GM12878 (cell line): ENCODE measurements around the gene PPP6R2. TPM values are rescaled to one million over a fixed set of nuclear protein-coding genes. Genes with fewer than 3 reads are reported as not detected.

Experiments
- ATAC-seq: fragments of 200-7000 bp; cut with Tn5 transposase; 3 replicates; pipeline ENCODE4 v1.9.1; 2020; ENCODE audit warnings: mild to moderate bottlenecking, moderate library complexity
- BruUV-seq: library from RNA; stranded (reverse); fragments of 400-500 nt; replicated peaks from 2 replicates; lab custom pipeline; 2021; lab: Mats Ljungman, UMichigan
- CTCF ChIA-PET: fragments of 300-600 bp; sonication (Branson Sonifier 250); formaldehyde crosslinking; extraction: SDS; loops from one replicate; lab custom pipeline; 2021; ENCODE audit warnings: inconsistent platforms; lab: Yijun Ruan, JAX
- POLR2A ChIA-PET: fragments of 350-600 bp; formaldehyde crosslinking; extraction: SDS; loops from one replicate; lab custom pipeline; 2021; ENCODE audit warnings: inconsistent platforms; lab: Charles Lee
- RAD21 ChIA-PET: fragments of 300-600 bp; sonication (Branson Sonifier 250); formaldehyde crosslinking; loops from one replicate; lab custom pipeline; 2023; ENCODE audit warnings: antibody characterized with exemption; ENCODE audit not compliant: unreplicated experiment; lab: Charles Lee
- SMC1A ChIA-PET: fragments of 300-600 bp; sonication (Branson Sonifier 250); formaldehyde crosslinking; loops from one replicate; lab custom pipeline; 2023; ENCODE audit not compliant: unreplicated experiment, uncharacterized antibody; lab: Charles Lee
- DNase-seq: peaks from one replicate; pipeline ENCODE4 v3.0.0-alpha.2; 2011; ENCODE audit warnings: low read depth, low spot score
- FAIRE-seq: peaks from 3 replicates; lab custom pipeline; 2011; peaks lifted over from hg19 to GRCh38; lab: Jason Lieb, UNC
- H2AFZ ChIP-seq: 2 replicates; pipeline ENCODE4 v1.6.0; 2011; ENCODE audit warnings: low read depth, low read length, control low read depth; ENCODE audit not compliant: control insufficient read depth
- H3K27ac ChIP-seq: 2 replicates; pipeline ENCODE4 v1.5.1; 2011; ENCODE audit warnings: control low read depth; ENCODE audit not compliant: control insufficient read depth, insufficient read depth
- H3K27me3 ChIP-seq, 2 experiments: replicated peaks in 1 of 2; 2 replicates each; pipeline versions ENCODE4 v1.6.0 to v1.6.1; 2011; ENCODE audit warnings: low read length in 1 of 2; ENCODE audit not compliant: control insufficient read depth in 2 of 2, insufficient read depth in 2 of 2
- H3K36me3 ChIP-seq, 2 experiments: 2 replicates each; pipeline ENCODE4 v1.5.1; 2011; ENCODE audit warnings: low read length in 1 of 2; ENCODE audit not compliant: control insufficient read depth in 2 of 2, insufficient read depth in 2 of 2
- H3K4me1 ChIP-seq: 2 replicates; pipeline ENCODE4 v1.6.1; 2011; ENCODE audit warnings: mild to moderate bottlenecking, low read length, moderate library complexity, mixed read lengths; ENCODE audit not compliant: control insufficient read depth, insufficient read depth
- H3K4me2 ChIP-seq: 2 replicates; pipeline ENCODE4 v1.6.0; 2011; ENCODE audit warnings: control low read depth; ENCODE audit not compliant: control insufficient read depth, insufficient read depth
- H3K4me3 ChIP-seq: fragments of 200-600 bp; sonication (generic); 2 replicates; pipeline ENCODE4 v1.5.1; 2016
- H3K79me2 ChIP-seq: 2 replicates; pipeline ENCODE4 v1.6.0; 2011; ENCODE audit warnings: low read length; ENCODE audit not compliant: control insufficient read depth, insufficient read depth
- H3K9ac ChIP-seq: 2 replicates; pipeline ENCODE4 v1.8.0; 2011; ENCODE audit warnings: low read length, control low read depth, mixed read lengths; ENCODE audit not compliant: control insufficient read depth, insufficient read depth
- H3K9me3 ChIP-seq: replicated peaks from 3 replicates; pipeline ENCODE4 v1.5.1; 2011; ENCODE audit warnings: mild to moderate bottlenecking, low read length; ENCODE audit not compliant: control insufficient read depth, insufficient read depth
- H4K20me1 ChIP-seq: 2 replicates; pipeline ENCODE4 v1.6.0; 2011; ENCODE audit not compliant: control insufficient read depth, insufficient read depth
- CBX3 ChIP-seq: fragments of 200-600 bp; sonication (generic); IDR thresholded peaks from 2 replicates; pipeline ENCODE4 v1.6.1; 2016; ENCODE audit warnings: low read depth, borderline replicate concordance
- JUND ChIP-seq: IDR thresholded peaks from 2 replicates; pipeline ENCODE4 v1.6.1; 2012; ENCODE audit warnings: low read depth, mild to moderate bottlenecking, low read length, improper control_type of control experiment, moderate library complexity
- PAX8 ChIP-seq: fragments of 450-650 bp; IDR thresholded peaks from 2 replicates; pipeline ENCODE4 v1.6.1; 2017; ENCODE audit warnings: mild to moderate bottlenecking, moderate library complexity
- PRDM15 ChIP-seq: fragments of 450-650 bp; formaldehyde crosslinking; IDR thresholded peaks from 2 replicates; pipeline ENCODE4 v1.4.0; 2020; ENCODE audit warnings: mild to moderate bottlenecking, moderate library complexity
- RB1 ChIP-seq: fragments of 450-650 bp; formaldehyde crosslinking; IDR thresholded peaks from 2 replicates; pipeline ENCODE4 v1.6.1; 2017; ENCODE audit warnings: mild to moderate bottlenecking, borderline replicate concordance
- SIN3A ChIP-seq: IDR thresholded peaks from 2 replicates; pipeline ENCODE4 v1.6.1; 2012; ENCODE audit warnings: low read depth, low read length, improper control_type of control experiment
- ZNF592 ChIP-seq: fragments of 450-650 bp; IDR thresholded peaks from 2 replicates; pipeline ENCODE4 v1.6.1; 2017; ENCODE audit warnings: mild to moderate bottlenecking, moderate library complexity
- WGBS: methylation state at CpG from one replicate; pipeline ENCODE4 v1.1.6; 2016; ENCODE audit warnings: low lambda C conversion rate; ENCODE audit not compliant: insufficient replicate concordance, insufficient coverage; ENCODE audit errors: missing lambda C conversion rate; 5-methylcytosine and 5-hydroxymethylcytosine counted together
- in situ Hi-C: fragments of 300-500 bp; cut with MboI; formaldehyde crosslinking; loops from 9 replicates; pipeline ENCODE4 v1.14.3; 2018; ENCODE audit warnings: mixed read lengths
- intact Hi-C: fragments of 100-400 bp; cut with micrococcal nuclease; formaldehyde crosslinking; loops from one replicate; pipeline ENCODE4 v1.14.2; 2022; ENCODE audit not compliant: unreplicated experiment
- polyA plus RNA-seq, 11 experiments: library from polyadenylated mRNA; depleted of rRNA in 4 of 11; unstranded in 6 of 11; stranded (reverse) in 5 of 11; fragments of >200 nt; fragmentation: Nextera tagmentation in 4 of 11; fragmentation: Illumina TruSeq in 1 of 11; extraction: Ambion mirVana in 4 of 11; extraction: Trizol in 1 of 11; gene quantifications; 1 replicate in 1 of 11; 2 replicates in 10 of 11; pipeline versions ENCODE4 v1.2.1 to v1.2.3, GENCODE V29; 2011 to 2016; ENCODE audit warnings: inconsistent platforms in 2 of 11, missing spikeins in 2 of 11, low read depth in 1 of 11
- total RNA-seq, 4 experiments: library from RNA; depleted of rRNA in 3 of 4; stranded (reverse); fragments of >200 nt in 3 of 4; fragmentation: Illumina TruSeq in 1 of 4; extraction: Trizol in 1 of 4; gene quantifications; 2 replicates each; pipeline versions ENCODE4 v1.2.1 to v1.2.3, GENCODE V29; 2013 to 2021

Gene PPP6R2
- total and polyA plus RNA-seq, 10 of the 15 experiments (the other 5 are each of a cell fraction or from before 2014, with no cell fraction given), result 0.29 to 52.6 (median 25.4) TPM

GRCh38 chr22:50425179-50425916 lies 82.2 kb downstream of the PPP6R2 start:
- peaks cover 15 to 19% of the 10 kb centered on the region in 2 experiments; a peak in 3 of 4 replicates for H3K36me3 ChIP-seq
- FAIRE-seq, result no peak
- no peaks in the 10 kb centered on the region for H4K20me1 ChIP-seq
- in situ Hi-C loops (no loop called here), intact Hi-C loops (no loop called here)
- POLR2A ChIA-PET, result no interaction called here
- no peak for TF ChIP-seq PAX8
- 92% methylated on average over 12 of the region's 12 CpGs for WGBS
- no peak overlapping the region for H3K27ac ChIP-seq
- RAD21 ChIA-PET, result no interaction called here
- H3K27me3 ChIP-seq, result no peaks in the 10 kb centered on the region
- no peak overlapping the region for H2AFZ ChIP-seq
- SMC1A ChIA-PET, result no interaction called here
- no peak for ATAC-seq
- H3K4me2 ChIP-seq, result no peak overlapping the region
- no peak for DNase-seq
- H3K4me1 ChIP-seq, result no peaks in the 10 kb centered on the region
- H3K79me2 ChIP-seq, result no peaks in the 10 kb centered on the region
- H3K4me3 ChIP-seq, result no peak overlapping the region
- no TSS peak for BruUV-seq
- H3K9me3 ChIP-seq, result no peaks in the 10 kb centered on the region
- H3K9ac ChIP-seq, result no peak overlapping the region
- CTCF ChIA-PET, result no interaction called here

GRCh38 chr22:50432131-50432876 lies 89.2 kb downstream of the PPP6R2 start:
- intact Hi-C loops (no loop called here), in situ Hi-C loops (no loop called here)
- SMC1A ChIA-PET, result no interaction called here
- ATAC-seq (no peak), DNase-seq (no peak), FAIRE-seq (no peak)
- RAD21 ChIA-PET, result no interaction called here
- WGBS, result 97% methylated on average over 32 of the region's 35 CpGs
- H3K79me2 ChIP-seq, result no peaks in the 10 kb centered on the region
- no peaks in the 10 kb centered on the region for H3K9me3 ChIP-seq
- H3K36me3 ChIP-seq, result peaks cover 12 to 27% of the 10 kb centered on the region in 2 experiments; a peak in 3 of 4 replicates
- H3K4me3 ChIP-seq, result no peak overlapping the region
- no peak overlapping the region for H2AFZ ChIP-seq
- no peak overlapping the region for H3K4me2 ChIP-seq
- H3K9ac ChIP-seq, result no peak overlapping the region
- CTCF ChIA-PET, result no interaction called here
- no peaks in the 10 kb centered on the region for H4K20me1 ChIP-seq
- no peak overlapping the region for H3K27ac ChIP-seq
- no TSS peak for BruUV-seq
- POLR2A ChIA-PET, result no interaction called here
- no peaks in the 10 kb centered on the region for H3K4me1 ChIP-seq
- H3K27me3 ChIP-seq, result no peaks in the 10 kb centered on the region
- TF ChIP-seq ZNF592 (no peak), JUND (no peak), SIN3A (no peak), PRDM15 (CRISPR knock-in tag) (no peak), RB1 (no peak), CBX3 (no peak)
